H1 (cell line): Measurements from ENCODE around the gene ENPP4. TPM values are rescaled to one million over a fixed set of nuclear protein-coding genes. Genes with fewer than 3 reads are reported as not detected.
A peak's percentile ranks its signal among the peaks of the same experiment; 100 is the strongest.

Experiments
- CHD2 ChIP-seq: IDR thresholded peaks from 2 replicates; pipeline ENCODE4 v1.6.1; 2012; ENCODE audit warnings: low read length, improper control_type of control experiment
- GABPA ChIP-seq: IDR thresholded peaks from 2 replicates; pipeline ENCODE4 v1.6.1; 2011; ENCODE audit warnings: mild to moderate bottlenecking, low read length, moderate library complexity, borderline replicate concordance; ENCODE audit not compliant: insufficient read depth
- PHF8 ChIP-seq: fragments of 200-600 bp; sonication (generic); conservative IDR thresholded peaks from 2 replicates; pipeline ENCODE4 v1.7.1; 2012; ENCODE audit warnings: low read depth, mild to moderate bottlenecking, inconsistent platforms, low read length, moderate library complexity
- SAP30 ChIP-seq: fragments of 300-600 bp; sonication (generic); IDR thresholded peaks from 2 replicates; pipeline ENCODE4 v1.7.1; 2012; ENCODE audit warnings: low read length, moderate library complexity, mild to moderate bottlenecking, inconsistent platforms; ENCODE audit not compliant: insufficient read depth, insufficient replicate concordance
- polyA plus RNA-seq, 7 experiments: library from polyadenylated mRNA; depleted of rRNA in 3 of 7; stranded (reverse) in 5 of 7; unstranded in 2 of 7; fragments of >200 nt in 5 of 7; fragments of 200-250 nt in 2 of 7; gene quantifications; 1 replicate in 5 of 7; 2 replicates in 1 of 7; 4 replicates in 1 of 7; pipeline versions ENCODE4 v1.2.1 to v1.2.3, GENCODE V29; 2011 to 2013; ENCODE audit warnings: missing spikeins in 2 of 7, mixed read lengths in 2 of 7
- total RNA-seq: library from RNA; stranded (reverse); fragmentation: NEBNext Ultra II Directional; extraction: Animal tissue kit (Norgen Biotek cat#: 25700); gene quantifications from 2 replicates; pipeline ENCODE4 v1.2.1, GENCODE V29; 2021
- TF ChIP-seq, protein P1 (sequence below), 3 experiments: IDR thresholded peaks; 1 replicate in 2 of 3; 2 replicates in 1 of 3; pipeline versions ENCODE4 v1.5.1 to v1.6.1; 2011; ENCODE audit warnings: low read length in 3 of 3, mild to moderate bottlenecking in 3 of 3, inconsistent platforms in 2 of 3, low read depth in 1 of 3, moderate library complexity in 1 of 3; ENCODE audit not compliant: insufficient read depth in 1 of 3; ENCODE audit errors: control extremely low read depth in 1 of 3
- TF ChIP-seq, protein P2 (sequence below): IDR thresholded peaks from 2 replicates; pipeline ENCODE4 v1.6.1; 2012; ENCODE audit warnings: inconsistent platforms

Gene ENPP4
- total and polyA plus RNA-seq, 2 of the 8 experiments (the other 6 are each of a cell fraction or from before 2014, with no cell fraction given) = 2.0 to 4.4 TPM

DNA sequence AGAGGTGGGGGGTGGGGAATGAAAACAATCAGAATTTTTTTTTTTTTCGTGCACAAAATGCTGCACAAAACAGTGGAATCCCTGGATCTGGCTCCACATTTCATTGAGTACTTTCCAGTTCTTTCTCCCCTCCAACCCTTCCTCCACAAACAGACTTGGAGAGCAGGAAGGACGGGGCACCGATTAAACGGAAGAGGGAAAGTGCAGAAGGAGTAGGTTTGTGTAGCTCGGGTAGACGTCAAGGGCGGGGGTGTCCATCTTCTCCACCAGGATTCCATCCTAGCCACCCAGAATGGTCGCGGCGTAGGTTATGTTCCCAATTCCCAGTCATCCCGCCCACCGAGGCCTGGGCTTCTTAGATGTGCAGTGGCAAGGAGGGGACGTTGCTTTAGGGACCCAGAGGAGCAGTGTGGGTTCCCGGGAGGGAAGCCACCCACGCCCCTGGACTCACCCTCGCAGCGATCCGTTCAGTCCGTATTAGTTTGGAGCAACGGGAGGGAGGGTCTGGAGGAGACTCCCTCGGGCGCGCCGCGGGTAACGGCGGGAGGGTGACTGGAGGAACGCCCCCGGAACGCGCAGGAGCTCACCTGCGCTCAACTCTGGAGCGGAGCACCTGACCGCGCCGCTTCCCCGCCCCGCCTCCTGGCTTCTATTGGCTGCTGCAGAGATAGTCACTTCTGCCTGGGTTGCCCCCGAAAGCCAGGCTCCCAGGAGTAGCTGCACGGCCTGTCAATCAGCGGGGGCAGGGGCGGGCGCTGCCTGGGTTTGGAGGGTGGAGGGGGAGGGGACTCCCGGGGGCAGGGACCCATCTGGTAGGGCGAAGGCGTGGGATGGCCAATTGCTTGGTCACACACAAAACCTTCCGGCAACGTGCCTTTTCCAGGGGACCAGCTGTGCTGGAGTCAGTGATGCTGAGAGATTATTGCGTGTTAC lies 40.8 kb downstream of the ENPP4 start, which contains the start of gene ENPP5 (continued):
- TF ChIP-seq PHF8 = peak; percentile 87
- TF ChIP-seq SAP30 = no peak
- TF ChIP-seq, protein P1, sequence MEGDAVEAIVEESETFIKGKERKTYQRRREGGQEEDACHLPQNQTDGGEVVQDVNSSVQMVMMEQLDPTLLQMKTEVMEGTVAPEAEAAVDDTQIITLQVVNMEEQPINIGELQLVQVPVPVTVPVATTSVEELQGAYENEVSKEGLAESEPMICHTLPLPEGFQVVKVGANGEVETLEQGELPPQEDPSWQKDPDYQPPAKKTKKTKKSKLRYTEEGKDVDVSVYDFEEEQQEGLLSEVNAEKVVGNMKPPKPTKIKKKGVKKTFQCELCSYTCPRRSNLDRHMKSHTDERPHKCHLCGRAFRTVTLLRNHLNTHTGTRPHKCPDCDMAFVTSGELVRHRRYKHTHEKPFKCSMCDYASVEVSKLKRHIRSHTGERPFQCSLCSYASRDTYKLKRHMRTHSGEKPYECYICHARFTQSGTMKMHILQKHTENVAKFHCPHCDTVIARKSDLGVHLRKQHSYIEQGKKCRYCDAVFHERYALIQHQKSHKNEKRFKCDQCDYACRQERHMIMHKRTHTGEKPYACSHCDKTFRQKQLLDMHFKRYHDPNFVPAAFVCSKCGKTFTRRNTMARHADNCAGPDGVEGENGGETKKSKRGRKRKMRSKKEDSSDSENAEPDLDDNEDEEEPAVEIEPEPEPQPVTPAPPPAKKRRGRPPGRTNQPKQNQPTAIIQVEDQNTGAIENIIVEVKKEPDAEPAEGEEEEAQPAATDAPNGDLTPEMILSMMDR (IDR thresholded peaks at IDR 0.05; ENCODE audit: control extremely low read depth in 1 of 3, insufficient read depth in 1 of 3, low read depth in 1 of 3, low read length in 3 of 3) = no peak
- peak; percentile 83 for TF ChIP-seq CHD2
- no peak for TF ChIP-seq GABPA
- TF ChIP-seq, protein P2, sequence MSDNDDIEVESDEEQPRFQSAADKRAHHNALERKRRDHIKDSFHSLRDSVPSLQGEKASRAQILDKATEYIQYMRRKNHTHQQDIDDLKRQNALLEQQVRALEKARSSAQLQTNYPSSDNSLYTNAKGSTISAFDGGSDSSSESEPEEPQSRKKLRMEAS = peak; percentile 55
